Ascending aorta (tissue), 2 donors: ENCODE measurements around the gene PATL2. TPM values are rescaled to one million over a fixed set of nuclear protein-coding genes. Genes with fewer than 3 reads are reported as not detected.
A peak's percentile ranks its signal among the peaks of the same experiment; 100 is the strongest.

ENCODE experiments used
- DNase-seq, 2 donors: peaks; one replicate each; pipeline ENCODE4 v3.0.0-alpha.2; 2019; ENCODE audit warnings: low spot score in 2 of 2
- H3K27ac ChIP-seq, 2 donors: fragments of 200-600 bp; sonication (generic); one replicate each; pipeline ENCODE4 v1.5.1; 2016 to 2017; ENCODE audit warnings: mild to moderate bottlenecking in 1 of 2
- H3K27me3 ChIP-seq: fragments of 200-600 bp; sonication (generic); one replicate; pipeline ENCODE4 v1.5.1; 2017
- H3K36me3 ChIP-seq, 2 donors: fragments of 200-600 bp; sonication (generic); one replicate each; pipeline ENCODE4 v1.5.1; 2016
- H3K4me1 ChIP-seq, 2 donors: fragments of 200-600 bp; sonication (generic); one replicate each; pipeline ENCODE4 v1.5.1; 2016 to 2017; ENCODE audit warnings: mild to moderate bottlenecking in 1 of 2
- H3K4me3 ChIP-seq, 2 donors: fragments of 200-600 bp; sonication (generic); one replicate each; pipeline ENCODE4 v1.5.1; 2016 to 2017; ENCODE audit warnings: mild to moderate bottlenecking in 1 of 2
- H3K9me3 ChIP-seq, 2 donors: fragments of 200-600 bp; sonication (generic); one replicate each; pipeline ENCODE4 v1.5.1; 2016
- intact Hi-C: fragments of 100-400 bp; cut with DNase I; formaldehyde crosslinking; loops from one replicate; pipeline ENCODE4 v1.15.1; 2023
- total RNA-seq: library from RNA; depleted of rRNA; stranded (reverse); fragments of >200 nt; gene quantifications from one replicate; pipeline ENCODE4 v1.1.0, GENCODE V29; 2016
- TF ChIP-seq, protein P1 (sequence below), 3 experiments: fragments of 200-600 bp in 2 of 3; fragments of 450-650 bp in 1 of 3; sonication (generic) in 2 of 3; IDR thresholded peaks; one replicate each; pipeline ENCODE4 v1.5.1; 2016 to 2019; ENCODE audit warnings: antibody characterized with exemption in 3 of 3, mild to moderate bottlenecking in 1 of 3, moderate library complexity in 1 of 3

PATL2 gene
- total RNA-seq, 1 donor from 2014 or later, result not detected

- intact Hi-C loops, result loop anchor here (10.0 kb wide), 2 partner anchors 476 to 1204 kb away; partner anchors contain the start of gene MAP1A
- no peak overlapping the region for H3K27ac ChIP-seq
- TF ChIP-seq, protein P1, sequence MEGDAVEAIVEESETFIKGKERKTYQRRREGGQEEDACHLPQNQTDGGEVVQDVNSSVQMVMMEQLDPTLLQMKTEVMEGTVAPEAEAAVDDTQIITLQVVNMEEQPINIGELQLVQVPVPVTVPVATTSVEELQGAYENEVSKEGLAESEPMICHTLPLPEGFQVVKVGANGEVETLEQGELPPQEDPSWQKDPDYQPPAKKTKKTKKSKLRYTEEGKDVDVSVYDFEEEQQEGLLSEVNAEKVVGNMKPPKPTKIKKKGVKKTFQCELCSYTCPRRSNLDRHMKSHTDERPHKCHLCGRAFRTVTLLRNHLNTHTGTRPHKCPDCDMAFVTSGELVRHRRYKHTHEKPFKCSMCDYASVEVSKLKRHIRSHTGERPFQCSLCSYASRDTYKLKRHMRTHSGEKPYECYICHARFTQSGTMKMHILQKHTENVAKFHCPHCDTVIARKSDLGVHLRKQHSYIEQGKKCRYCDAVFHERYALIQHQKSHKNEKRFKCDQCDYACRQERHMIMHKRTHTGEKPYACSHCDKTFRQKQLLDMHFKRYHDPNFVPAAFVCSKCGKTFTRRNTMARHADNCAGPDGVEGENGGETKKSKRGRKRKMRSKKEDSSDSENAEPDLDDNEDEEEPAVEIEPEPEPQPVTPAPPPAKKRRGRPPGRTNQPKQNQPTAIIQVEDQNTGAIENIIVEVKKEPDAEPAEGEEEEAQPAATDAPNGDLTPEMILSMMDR (IDR thresholded peaks at IDR 0.05), result no peak
These were observed 7.2 kb upstream of the PATL2 start for GRCh38 chr15:44718180-44718926.

GRCh38 chr15:44716983-44717602 is 6.0 kb upstream of the PATL2 start:
- DNase-seq, result no peak
- Histone ChIP-seq H3K4me3 (no peak overlapping the region), H3K4me1 (peaks cover 4 to 15% of the 10 kb centered on the region in 2 donors), H3K27ac (no peak overlapping the region), H3K9me3 (no peaks in the 10 kb centered on the region), H3K27me3 (no peaks in the 10 kb centered on the region), H3K36me3 (peaks cover 39 to 40% of the 10 kb centered on the region in 2 donors)
- TF ChIP-seq, protein P1 (IDR thresholded peaks at IDR 0.05), result no peak
- intact Hi-C loops, result loop anchor here (10.0 kb wide), 2 partner anchors 478 to 1202 kb away; partner anchors contain the start of gene MAP1A

More at GRCh38 chr15:44718180-44718926, 7.2 kb upstream of the PATL2 start:
- no peak overlapping the region for H3K4me3 ChIP-seq
- H3K27me3 ChIP-seq, result no peaks in the 10 kb centered on the region
- no peaks in the 10 kb centered on the region for H3K9me3 ChIP-seq
- peaks cover 4 to 10% of the 10 kb centered on the region in 2 donors for H3K4me1 ChIP-seq
- DNase-seq, result no peak
- peaks cover 39 to 40% of the 10 kb centered on the region in 2 donors for H3K36me3 ChIP-seq

DNA sequence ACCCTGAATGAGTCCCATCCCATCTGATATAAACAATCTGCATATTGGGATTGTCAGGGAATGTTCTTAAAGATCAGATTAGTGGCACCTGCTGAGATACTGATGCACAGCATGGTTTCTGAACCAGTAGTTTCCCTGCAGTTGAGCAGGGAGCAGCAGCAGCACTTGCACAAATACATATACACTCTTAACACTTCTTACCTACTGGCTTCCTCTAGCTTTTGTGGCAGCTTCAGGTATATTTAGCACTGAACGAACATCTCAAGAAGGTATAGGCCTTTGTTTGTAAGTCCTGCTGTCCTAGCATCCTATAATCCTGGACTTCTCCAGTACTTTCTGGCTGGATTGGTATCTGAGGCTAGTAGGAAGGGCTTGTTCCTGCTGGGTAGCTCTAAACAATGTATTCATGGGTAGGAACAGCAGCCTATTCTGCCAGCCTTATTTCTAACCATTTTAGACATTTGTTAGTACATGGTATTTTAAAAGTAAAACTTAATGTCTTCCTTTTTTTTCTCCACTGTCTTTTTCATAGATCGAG is 4.7 kb upstream of the PATL2 start:
- intact Hi-C loops, result loop anchor here (10.0 kb wide), 2 partner anchors 479 to 1201 kb away; partner anchors contain the start of gene MAP1A
- TF ChIP-seq, protein P1 (IDR thresholded peaks at IDR 0.05), result no peak
- Histone ChIP-seq H3K27me3 (no peaks in the 10 kb centered on the region), H3K9me3 (no peaks in the 10 kb centered on the region), H3K36me3 (peaks cover 39 to 40% of the 10 kb centered on the region in 2 donors), H3K27ac (peak overlapping the region in 1 of 2 donors; percentile 16), H3K4me1 (peaks cover 4 to 15% of the 10 kb centered on the region in 2 donors), H3K4me3 (no peak overlapping the region)
- no peak for DNase-seq

- Histone ChIP-seq H3K4me1 (peaks cover 4 to 15% of the 10 kb centered on the region in 2 donors), H3K9me3 (no peaks in the 10 kb centered on the region), H3K27me3 (no peaks in the 10 kb centered on the region), H3K36me3 (peaks cover 39 to 40% of the 10 kb centered on the region in 2 donors), H3K27ac (peak overlapping the region; percentile 16 to 48), H3K4me3 (peak overlapping the region in 1 of 2 donors; percentile 22)
- intact Hi-C loops, result loop anchor here (10.0 kb wide), 2 partner anchors 480 to 1200 kb away; partner anchors contain the start of gene MAP1A
- DNase-seq, result no peak
- TF ChIP-seq, protein P1 (IDR thresholded peaks at IDR 0.05), result no peak
These were observed 4.1 kb upstream of the PATL2 start for GRCh38 chr15:44715142-44715796.
